ENCODE results near the gene LRRC8A.
"Not testable (repeated sequence)": the region's sequence is repeated elsewhere in the genome, so short reads cannot be mapped to it uniquely, and the experiment has no call there.

Gene LRRC8A

DNA sequence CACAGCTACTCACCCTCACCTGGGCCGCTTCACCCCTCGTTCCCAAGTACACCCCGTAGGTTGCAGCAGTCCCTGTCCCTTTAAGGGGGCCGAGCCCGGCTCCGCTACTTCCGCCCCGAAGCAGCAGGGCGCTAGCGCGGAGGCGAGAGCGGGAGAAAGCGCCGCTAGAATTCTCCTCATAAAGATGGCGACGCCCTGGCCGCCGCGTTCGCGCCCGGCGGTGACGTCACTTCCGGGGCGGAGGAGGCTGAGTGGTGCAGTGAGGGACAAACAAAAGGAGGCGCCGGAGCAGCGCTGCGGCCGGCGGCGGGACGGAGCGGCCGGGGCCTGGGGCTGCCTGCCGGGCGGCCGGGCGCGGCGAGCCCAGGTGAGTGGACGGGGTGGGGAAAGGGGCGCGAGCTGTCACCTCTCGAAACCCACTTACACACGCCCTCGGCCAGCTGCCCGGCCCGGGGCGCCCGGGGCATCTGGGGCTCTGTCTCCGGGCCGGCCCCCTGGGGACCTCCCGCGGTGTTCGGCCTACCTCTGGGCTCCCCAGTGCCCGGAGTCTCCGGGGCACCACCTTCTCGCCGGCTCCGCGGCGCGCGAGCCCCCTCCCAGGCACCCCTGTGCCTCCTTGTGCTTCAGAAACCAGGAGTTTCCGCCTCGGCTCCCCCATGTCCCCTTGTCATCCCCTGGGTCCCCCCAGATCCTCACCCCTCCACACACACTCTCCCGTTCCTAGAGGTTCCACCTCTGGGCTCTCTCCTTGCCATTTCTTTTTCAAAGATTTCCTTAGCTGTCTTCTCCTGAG is at the start of gene LRRC8A, which contains the start of gene KYAT1:
TSS of gene LRRC8A (plus strand) at position 250 of the 793 bp plus-strand sequence. CDS start 25,032 bp downstream, outside the sequence.
TSS of gene KYAT1 (minus strand) at position 67 of the 793 bp plus-strand sequence. CDS start 36,545 bp downstream, outside the sequence.
- peak; percentile 98 for DNase-seq

DNA sequence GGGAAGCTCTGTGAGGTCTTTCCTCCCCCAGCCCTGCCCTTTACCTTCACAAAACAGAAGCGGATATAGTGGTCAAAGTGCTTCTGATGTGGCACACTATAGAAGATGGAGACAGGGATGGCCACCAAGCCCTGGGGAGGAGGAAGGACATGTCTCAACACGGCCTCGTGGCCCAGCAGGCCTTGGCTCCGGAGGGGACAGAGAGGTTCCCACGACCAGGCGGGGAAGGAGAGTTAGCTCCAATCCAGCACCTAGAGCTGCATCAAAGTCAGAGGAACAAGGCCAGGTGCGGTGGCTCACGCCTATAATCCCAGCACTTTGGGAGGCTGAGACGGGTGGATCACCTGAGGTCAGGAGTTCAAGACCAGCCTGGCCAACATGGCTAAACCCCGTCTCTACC is 48.2 kb upstream of the LRRC8A start:
- DNase-seq: no peak

DNA sequence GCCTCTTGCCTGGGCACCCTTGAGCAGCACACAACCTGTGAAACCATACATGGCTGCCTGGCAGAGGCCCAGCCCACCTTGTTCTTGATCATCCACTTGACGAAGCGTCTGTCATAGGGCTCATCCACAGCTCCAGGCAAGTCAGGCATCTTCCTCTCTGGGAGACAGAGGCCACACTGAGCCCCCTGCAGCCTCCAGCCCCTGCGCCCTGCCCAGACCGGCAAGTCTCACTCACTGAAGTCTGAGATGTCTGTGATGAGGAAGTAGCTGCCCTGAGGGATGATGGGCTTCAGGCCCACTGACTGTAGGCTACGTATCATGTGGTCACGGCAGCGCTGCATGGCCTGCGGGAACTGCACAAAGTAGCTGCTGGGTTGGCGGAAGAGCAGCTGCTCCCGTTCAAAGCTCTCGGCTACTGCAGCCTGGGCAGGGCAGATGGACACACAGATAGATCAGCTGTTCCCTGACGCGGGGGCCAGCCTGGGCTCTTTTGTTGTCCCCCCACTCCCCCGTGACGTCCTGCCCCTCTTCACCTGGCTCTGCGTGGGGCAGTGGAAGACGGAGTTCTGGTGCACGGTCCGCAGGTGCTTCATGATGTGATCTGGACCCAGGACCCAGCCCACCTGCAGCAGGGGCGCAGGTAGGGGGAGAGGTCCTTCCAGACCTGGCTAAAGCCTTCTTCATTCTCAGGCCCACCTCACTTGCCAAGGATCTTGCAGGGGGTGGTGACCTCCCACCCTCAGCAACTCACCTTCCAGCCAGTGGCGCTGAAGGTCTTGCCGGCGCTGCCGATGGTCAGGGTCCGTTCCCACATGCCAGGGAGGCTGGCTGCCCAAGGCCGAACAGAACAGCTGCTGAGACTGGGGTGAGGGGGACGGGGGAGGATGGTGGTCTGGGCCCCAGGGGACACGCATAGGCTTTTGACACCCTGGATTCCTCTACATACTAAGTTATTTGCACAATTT is 46.4 kb upstream of the LRRC8A start:
- no peak for DNase-seq

DNA sequence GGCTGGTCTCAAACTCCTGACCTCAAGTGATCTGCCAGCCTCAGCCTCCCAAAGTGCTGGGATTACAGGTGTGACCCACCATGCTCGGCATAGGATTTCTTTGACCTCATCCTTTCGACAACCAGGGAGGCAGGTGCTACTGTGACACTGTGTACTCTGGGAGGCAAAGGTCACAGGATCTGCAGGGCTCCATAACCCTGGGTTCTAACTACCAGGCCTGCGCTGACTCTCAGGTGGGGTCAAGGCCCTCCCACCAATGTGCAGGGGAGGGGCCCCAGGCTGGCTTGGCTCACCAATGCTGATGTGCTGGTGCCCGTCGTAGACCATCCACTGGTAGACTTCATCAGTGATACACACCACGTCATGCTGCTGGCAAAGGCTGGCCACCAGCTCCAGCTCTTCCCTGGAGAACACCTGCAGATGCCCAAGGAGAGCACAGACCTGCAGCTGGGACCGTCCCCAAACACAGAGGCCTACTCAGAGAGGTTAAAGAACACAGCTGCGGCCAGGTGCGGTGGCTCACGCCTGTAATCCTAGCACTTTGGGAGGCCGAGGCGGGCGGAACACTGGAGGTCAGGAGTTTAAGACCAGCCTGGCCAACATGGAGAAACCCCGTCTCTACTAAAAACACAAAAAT is 45.3 kb upstream of the LRRC8A start:
- DNase-seq: no peak

DNA sequence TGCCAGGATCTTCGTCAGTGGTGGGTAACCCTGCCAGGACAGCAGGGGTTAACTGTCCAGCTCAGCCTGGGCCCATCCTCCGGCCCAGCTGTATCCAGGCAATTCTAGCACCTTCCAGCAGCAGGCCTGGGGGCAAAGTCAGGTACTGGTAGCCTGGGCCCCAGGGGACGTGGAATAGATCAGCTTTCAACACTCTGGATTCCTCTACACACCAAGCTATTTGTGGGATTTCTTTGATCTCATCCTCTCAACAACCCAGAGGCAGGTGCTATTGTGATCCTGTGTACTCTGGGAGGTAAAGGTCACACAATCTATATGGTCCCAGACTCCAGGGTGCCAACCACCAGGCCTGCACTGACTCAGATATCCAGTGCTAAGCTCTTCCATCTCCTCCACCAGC is 43.6 kb upstream of the LRRC8A start:
- DNase-seq: no peak

DNA sequence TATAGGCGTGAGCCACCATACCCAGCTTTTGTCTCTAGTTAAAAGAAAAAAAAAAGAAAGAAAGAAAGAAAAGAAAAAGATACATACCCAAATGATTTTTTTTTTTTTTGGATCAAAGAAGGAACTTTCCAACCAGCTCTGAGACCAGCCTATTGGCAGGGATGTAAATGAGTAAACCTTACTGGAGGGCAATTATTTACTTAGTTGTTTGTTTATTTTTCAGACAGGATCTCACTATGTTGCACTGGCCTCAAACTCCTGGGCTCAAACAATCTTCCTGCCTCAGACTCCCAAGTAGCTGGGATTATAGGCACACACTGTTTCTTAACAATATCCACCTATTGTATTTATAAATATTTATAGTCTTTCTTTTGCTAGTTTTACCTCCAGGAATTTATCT is 41.4 kb upstream of the LRRC8A start:
- no peak for DNase-seq

DNA sequence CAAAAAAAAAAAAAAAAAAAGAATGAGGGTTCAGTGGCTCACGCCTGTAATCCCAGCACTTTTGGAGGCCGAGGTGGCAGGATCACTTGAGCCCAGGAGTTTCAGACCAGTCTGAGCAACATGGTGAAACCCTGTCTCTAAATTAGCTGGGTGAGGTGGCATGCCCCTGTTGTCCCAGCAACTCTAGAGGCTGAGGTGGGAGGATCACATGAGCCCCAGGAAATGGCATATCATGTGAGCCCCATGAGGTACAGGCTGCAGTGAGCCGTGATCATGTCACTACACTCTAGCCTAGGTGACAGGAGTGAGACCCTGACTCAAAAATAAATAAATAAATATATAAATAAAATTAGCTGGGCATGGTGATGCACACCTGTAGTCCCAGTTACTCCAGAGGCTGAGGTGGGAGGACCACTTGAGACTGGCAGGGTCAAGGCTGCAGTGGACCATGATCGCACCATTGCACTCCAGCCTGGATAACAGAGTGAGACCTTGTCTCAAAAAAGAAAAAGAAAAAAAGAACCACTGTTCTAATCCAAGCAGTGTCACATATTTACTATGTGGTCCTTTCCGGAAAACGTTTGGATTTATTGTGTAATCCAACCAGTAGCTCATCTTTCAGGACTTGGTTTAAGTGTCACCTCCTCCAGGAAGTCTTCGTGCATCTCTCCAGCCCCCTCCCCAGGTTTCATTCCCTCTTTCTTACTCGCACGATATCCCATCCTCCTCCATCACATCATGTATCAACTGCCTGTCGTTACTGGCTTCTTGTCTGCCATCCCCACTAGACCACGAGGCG is 40.0 kb upstream of the LRRC8A start:
- DNase-seq: no peak

DNA sequence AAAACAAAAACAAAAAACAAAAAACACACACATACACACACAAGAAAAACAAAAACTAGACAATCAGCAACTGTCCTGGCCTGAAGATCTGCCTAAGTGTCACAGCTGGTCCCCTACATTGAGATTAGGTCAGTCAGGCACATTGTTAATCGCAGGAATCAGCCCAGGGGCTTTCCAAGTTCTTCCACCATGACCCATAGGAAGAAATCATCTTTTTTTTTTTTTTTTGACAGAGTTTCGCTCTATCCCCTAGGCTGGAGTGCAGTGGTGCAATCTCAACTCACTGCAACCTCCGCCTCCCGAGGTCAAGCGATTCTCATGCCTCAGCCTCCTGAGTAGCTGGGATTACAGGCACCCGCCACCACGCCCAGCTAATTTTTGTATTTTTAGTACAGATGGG is 38.8 kb upstream of the LRRC8A start:
- not testable (repeated sequence) for DNase-seq

DNA sequence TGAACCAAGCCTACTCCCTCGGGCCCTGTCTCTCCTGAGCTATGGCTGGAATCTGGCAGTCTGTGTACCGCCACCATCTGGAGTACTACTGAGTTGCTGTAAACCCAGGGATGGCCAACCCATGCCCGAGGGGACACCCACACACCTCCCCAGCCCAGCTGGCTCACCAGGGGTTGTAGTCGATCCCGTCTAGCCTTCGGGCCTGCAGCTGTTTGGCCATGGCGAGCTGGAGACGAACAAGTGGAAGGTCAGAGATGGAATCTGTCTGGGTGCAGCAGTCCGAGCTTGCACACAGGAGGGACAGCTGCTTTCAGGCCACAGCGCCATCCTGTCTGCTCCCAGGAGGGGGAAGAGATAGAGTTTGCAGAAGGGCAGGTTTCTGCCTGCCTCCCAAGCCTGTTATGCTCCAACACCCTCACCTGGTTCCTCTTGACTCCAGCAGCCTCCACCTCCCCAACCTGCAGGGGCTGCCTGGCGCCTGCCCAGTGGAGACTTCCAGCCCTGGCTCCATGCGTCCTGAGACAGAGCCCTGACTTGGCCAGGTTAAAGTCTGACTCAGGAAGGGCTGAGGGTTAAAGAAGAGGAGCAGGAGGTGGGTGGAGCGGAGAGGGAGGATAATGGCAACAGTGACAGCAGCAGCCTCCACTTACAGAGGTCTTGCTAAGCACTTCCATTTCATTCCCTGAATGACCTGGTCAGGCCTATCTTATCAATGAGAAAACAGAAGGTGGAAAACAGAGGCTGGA is 36.6 kb upstream of the LRRC8A start:
- peak; percentile 24 for DNase-seq

DNA sequence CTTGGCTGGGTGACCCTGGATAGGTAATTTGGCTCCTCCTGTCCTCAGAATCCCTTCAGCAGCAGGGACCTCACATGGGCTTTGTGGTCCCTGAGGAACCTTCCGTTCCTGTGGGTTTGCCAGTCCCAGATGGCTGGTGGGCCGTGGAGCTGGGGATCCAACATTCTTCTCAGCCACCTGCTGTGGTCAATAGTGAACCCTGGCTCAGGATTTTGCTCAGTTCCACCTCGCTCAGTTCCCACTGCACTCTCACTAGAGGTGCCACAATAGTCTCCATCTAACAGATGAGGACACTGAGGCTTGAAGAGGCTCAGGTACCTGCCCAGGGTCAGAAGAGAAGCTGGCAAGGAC is 35.3 kb upstream of the LRRC8A start:
- DNase-seq: no peak

DNA sequence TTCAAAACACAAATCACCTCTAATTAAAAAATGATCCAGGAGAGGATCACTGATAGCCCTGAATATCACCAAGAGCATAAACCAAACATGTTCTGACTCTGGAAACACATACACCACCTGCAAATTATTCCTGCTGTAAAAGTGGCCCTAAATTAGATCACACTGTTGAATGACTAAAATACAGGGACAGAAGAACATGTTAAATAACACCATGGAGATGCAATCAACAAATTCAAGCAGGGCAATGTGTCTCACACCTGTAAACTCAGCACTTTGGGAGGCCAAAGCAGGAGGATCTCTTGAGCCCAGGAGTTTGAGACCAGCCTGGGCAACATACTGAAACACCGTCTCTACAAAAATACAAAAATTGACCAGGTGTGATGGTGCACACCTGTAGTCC is 34.1 kb upstream of the LRRC8A start:
- no peak for DNase-seq

DNA sequence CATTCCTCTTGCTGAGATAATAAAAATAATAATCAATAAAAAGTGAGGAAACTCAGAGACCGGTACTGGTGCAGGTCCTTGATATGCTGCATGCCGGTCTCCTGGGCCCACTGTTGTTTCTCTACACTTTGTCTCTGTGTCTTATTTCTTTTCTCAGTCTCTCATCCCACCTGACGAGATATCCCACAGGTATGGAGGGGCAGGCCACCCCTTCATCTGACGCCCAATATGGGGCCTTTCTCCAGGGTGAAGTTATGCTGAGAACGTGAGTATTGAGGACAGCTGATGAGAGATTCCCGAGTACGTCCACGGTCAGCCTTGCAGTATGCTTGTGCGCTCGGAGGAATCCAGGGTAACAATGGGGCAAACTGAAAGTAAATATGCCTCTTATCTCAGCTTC is 30.9 kb upstream of the LRRC8A start:
- not testable (repeated sequence) for DNase-seq

DNA sequence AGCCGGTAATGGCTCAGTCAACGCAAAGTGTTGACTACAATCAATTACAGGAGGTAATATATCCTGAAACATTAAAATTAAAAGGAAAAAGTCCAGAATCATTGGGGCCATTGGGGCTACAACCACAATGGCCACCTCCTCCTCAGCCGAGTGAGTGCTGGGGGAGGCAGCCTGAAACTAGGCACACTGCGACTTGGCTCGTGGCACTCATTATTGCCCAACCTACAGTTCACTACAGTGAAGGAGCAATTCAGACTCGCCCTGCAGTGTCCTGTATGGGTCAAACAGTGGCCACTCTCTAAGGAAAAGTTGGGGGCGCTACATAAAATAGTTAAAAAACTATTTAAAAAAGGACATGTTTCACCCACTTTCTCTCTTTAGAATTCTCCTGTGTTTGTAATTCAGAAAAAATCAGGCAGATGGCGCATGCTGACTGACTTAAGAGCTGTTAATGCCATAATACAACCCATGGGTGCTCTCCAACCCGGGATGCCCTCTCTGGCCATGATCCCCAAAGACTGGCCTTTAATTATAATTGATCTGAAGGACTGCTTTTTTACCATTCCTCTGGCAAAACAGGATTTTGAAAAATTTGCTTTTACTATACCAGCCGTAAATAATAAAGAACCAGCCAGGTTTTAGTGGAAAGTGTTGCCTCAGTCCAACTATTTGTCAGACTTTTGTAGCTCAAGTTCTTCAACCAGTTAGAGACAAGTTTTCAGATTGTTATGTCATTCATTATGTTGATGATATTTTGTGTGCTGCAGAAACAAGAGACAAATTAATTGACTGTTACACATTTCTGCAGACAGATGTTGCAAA is 29.9 kb upstream of the LRRC8A start:
- DNase-seq: peak; percentile 9

DNA sequence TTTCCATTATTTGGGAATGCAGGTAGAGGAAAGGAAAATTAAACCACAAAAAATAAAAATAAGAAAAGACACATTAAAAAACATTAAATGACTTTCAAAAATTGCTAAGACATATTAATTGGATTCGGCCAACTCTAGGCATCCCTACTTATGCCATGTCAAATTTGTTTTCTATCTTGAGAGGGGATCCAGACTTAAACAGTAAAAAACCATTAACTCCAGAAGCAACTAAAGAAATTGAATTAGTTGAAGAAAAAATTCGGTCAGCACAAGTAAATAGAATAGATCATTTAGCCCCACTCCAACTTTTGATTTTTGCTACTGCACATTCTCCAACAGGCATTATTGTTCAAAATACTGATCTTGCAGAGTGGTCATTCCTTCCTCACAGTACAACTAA is 29.3 kb upstream of the LRRC8A start:
- DNase-seq: not testable (repeated sequence)

DNA sequence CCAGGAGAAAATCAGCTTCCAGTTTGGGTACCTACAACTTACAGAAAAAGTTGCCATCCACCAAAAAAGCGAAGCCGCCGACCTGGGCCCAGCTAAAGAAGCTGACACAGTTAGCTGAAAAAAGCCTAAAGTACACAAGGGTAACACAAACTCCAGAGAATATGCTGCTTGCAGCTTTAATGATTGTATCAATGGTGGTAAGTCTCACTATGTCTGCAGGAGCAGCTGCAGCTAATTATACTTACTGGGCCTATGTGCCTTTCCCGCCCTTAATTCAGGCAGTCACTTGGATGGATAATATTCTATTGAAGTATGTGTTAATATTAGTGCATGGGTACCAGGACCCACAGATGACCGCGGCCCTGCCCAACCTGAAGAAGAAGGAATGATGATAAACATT is 27.5 kb upstream of the LRRC8A start:
- DNase-seq: not testable (repeated sequence)

DNA sequence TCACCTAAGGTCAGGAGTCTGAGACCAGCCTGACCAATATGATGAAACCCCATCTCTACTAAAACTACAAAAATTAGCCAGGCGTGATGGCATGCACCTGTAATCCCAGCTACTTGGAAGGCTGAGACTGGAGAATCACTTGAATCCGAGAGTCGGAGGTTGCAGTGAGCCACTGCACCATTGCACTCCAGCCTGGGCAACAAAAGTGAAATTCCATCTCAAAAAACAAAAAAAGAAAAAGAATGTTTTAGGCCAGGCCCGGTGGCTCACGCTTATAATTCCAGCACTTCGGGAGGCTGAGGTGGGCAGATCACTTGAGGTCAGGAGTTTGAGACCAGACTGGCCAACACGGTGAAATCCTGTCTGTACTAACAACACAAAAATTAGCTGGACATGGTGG is 23.5 kb upstream of the LRRC8A start:
- not testable (repeated sequence) for DNase-seq

DNA sequence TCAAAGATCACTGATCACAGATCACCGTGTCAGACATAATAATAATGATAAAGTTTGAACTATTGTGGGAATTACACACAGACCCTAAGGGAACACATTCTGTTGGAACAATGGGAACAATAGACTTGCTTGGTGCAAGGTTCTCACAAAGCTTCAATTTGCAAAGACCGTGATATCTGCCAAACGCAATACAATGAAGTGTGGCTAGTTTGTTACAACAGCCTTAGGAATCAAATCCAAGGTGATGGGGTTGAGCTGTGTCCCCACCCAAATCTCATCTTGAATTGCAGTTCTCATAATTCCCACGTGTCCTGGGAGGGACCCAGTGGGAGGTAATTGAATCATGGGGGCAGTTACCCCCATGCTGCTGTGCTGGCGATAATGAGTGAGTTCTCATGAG is 21.0 kb upstream of the LRRC8A start:
- no peak for DNase-seq

DNA sequence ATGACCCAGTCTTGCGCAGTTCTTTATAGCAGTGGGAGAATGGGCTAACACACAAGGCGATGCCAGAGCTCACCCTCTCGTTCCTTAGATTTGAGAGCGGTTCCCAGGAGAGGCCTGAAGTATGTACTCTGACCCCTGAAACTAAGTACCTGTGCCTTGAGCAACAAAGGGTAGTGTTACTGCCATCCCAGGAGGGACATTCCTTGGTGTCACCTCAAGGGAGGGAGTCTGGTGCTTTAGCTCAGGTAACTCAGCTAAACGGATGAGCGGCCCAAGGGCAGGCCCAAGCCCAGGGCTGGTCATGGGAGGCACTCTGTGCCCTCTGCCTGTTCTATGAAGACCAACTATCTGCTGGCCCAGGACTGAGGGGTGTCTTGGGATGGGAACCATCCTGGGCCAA is 20.4 kb upstream of the LRRC8A start:
- no peak for DNase-seq

DNA sequence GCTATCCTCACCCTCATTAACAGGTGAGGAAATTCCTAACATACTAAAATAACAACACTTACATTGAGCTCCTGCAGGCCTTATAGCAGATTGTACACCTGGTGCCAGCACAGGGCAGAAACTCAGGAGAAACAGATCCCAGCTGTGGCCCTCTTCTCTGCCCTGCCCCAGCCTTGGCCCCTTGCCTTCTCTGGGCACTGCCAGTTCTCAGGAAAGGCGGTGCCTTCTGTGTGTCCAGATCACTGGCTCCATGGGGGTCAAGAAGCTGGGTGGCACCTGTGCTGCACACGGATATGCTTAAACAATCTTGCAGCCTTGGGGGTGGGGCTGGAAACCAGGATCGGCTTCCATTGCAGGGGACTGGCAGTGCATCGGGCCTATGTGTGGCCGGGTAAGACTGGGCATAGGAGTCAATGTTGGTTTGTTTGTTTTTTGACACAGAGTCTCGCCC is 19.5 kb upstream of the LRRC8A start:
- no peak for DNase-seq

DNA sequence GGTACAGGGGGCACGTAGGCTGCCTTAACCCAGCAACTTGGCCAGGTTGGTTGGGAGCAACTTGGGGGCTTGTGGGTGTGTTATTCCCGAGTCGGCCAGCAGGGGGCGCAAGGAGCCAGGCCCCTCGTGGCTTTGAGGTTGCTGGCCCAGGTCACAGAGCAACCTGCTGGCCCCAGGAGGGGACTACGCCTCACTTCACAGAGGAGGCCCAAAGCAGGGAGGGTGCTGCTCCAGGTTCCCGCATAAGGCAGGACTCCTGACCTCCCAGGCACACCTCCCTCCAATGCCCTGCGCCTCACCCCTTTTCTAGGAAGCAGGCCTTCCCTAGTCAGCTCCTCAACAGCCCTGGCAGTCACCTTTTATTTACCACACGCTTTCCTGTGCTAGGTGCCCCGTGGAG is 18.3 kb upstream of the LRRC8A start:
- DNase-seq: peak; percentile 11

Data from COR-L47 (cell line).